ENCODE results near the gene P2RY11.

The P2RY11 gene

GRCh38 chr19:10111405-10111811, at the start of gene P2RY11:
TSS of gene P2RY11 (plus strand) at chr19:10111693. CDS start at chr19:10111722, 29 bp downstream.
- no peak for DNase-seq (ENCODE audit: low read depth)

DNA sequence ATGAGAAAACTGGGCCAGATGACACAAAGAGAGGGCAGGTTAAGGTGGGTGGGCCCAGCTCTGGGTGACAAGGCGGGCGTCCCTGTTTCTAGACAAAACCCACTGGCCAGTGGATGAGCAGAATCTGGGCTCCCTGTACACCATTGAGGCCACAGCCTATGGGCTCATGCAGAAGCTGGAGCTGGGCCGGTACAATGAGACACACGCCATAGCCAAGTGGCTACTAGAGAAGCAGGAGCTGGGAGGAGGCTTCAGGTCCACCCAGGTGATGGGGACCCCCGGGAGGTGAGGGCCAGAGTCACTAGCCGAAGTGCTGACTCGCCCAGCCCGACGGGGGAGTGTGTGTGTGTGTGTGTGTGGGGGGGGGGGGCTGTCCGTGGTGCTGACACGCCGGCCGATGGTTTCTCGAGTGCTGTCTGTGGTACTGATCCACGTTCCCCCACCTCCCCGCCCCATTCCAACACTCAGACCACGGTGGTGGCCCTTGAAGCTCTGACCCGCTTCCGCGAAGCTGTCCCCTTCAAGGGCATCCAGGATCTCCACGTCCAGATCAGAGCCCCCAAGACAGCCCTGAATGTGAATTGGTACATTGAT, 49.7 kb upstream of the P2RY11 start:
- no peak for DNase-seq (ENCODE audit: low read depth)

- DNase-seq (ENCODE audit: low read depth), result no peak
Measured at GRCh38 chr19:10068205-10068604, 43.3 kb upstream of the P2RY11 start.

GRCh38 chr19:10069046-10069445, 42.4 kb upstream of the P2RY11 start:
- no peak for DNase-seq (ENCODE audit: low read depth)

- DNase-seq (ENCODE audit: low read depth), result no peak
Measured at GRCh38 chr19:10070730-10071446, 40.6 kb upstream of the P2RY11 start.

DNA sequence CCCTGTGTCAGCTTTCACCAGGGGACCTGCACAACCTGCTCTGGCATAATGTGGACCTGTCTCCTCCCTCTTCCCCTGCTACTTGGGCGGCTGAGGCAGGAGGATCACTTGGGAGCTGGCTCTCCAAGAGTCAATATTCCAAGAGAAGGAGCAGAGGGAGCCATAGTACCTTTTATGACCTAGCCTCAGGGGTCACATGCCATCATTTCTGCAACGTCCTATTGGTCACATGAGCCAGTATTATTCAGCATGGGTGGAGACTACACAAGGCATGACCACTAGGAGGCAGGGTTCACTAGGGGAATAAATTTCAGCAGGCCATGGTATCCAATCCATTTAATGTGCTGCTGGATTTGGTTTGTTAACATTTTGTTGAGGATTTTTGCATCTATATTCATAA, 37.3 kb upstream of the P2RY11 start:
- no peak for DNase-seq (ENCODE audit: low read depth)

DNA sequence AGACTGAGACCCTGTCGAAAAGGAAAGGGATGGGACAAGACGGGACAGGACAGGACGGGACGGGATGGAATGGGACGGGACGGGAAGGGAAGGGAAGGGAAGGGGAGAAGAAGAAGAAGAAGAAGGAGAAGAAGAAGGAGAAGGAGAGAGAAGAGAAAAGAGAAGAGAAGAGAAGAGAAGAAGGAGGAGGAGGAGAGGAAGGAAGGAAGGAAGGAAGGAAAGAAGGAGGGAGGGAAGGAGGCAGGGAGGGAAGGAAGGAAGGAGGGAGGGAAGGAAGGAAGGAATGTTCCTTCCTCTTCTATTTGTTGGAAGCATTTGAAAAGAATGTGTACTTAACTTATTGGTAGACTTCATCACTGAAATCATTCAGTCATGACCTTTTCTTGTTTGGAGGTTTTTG, 35.0 kb upstream of the P2RY11 start:
- no peak for DNase-seq (ENCODE audit: low read depth)

DNA sequence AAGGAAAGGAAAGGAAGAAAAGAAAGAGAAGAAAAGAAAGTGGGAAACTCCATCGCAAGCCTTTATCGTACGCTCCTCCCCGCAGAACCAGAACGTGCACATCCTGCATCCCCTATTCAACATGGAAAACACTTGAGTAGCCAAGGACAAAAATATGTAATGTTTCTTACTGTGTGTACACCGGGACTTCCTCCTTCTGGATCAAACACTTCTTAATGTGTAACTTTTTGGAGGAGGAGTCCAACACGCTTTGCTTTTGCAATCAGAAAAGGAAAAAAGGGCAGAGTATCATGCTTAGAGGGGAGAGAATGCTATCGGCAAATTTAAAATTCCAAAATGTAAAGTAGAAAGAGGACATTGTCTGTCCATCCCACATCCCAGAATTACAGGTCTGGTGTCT, 33.2 kb upstream of the P2RY11 start:
- no peak for DNase-seq (ENCODE audit: low read depth)

DNA sequence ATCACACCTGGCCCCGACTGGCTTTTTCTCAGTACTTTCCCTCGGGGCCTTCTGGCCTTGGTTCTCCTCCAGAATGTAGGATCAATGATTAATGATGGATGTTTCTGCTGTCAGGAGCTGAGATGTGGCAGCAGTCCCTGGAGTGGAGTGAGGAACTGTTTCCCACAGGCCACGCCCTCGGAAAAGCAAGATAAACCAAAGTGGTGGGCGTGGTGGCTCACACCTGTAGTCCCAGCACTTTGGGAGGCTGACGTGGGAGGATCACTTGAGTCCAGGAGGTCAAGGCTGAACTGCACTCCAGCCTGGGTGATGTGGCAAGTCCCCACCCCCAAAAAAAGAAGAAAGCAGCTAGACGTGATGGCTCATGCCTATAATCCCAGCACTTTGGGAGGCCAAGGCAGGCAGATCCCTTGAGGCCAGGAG, 32.5 kb upstream of the P2RY11 start:
- no peak for DNase-seq (ENCODE audit: low read depth)

GRCh38 chr19:10083911-10084310, 27.6 kb upstream of the P2RY11 start:
- DNase-seq (ENCODE audit: low read depth), result no peak

GRCh38 chr19:10084803-10085202, 26.7 kb upstream of the P2RY11 start:
- DNase-seq (ENCODE audit: low read depth), result no peak

DNA sequence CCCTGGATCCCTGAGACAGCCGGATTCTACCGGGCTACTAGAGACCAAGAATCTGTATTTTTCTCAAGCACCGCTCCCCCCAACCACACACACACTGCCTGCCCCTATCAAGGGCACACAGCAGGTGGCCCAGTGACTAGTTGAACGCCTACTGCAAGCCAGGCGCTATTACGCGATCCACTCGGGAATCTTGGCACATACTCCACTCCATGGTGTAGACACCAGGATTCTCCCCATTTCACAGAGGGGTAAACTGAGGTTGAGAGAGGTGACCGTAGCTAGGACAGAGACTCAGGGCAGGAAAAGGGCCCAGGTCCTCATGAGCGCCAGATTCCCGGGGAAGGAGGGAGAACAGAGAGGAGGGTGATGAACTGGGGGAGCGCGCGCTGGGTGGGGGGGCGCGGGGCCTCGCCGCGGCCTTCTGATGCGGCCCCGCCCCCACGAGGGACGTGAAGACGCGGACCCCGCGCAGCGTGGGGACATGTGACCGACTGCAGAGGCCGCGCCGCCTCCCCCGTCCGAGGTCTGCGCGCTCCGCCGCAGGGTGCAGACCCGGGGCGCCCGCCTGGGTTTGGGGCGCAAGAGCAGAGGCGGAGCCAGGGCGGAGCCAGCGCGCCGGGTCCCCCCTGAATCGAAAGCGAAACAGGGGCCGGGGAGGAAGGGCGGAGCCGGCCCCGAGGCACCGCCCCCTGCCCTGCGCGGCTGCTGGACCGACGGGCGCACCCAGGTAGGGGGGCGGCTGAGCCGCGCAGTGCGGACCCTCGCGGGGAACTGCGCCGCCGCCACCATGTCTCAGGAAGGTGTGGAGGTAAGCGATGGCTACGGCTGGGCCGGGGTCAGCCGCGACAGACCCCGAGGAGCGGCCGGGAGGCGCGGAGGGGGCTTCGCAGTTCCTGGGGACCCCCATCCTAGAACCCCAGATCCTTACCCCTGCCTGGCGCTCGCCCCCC, 25.6 kb upstream of the P2RY11 start, which contains the start of gene SHFL:
Gene SHFL, plus strand, starts transcription at position 677 of the 950 bp plus-strand sequence. Its CDS starts 111 bp downstream, at position 788.
- no peak for DNase-seq (ENCODE audit: low read depth)

DNA sequence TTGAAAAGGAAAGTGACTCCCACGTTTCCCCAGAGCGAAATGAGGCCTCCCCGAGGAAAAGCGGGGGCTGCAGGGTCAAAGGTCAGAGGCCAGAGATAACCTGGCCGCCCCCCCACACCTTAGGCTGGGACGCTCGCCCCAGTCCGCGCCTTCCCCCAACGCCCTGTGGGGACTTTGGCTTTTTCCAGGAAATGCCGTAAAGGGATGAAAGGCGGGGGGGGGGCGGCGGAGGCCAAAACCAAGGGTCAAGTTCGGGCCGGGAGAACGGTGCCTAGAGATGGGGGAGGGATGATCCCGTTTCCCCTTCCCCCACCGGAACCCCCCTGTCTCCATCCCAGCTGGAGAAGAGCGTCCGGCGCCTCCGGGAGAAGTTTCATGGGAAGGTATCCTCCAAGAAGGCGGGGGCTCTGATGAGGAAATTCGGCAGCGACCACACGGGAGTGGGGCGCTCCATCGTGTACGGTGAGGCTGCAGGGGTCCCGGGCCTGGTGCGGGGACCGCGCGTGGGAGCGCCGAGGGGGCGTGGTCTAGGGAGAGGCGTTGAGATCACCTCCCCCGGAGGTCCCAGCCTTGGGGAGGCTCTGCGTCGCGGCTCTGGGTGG, 24.8 kb upstream of the P2RY11 start:
- no peak for DNase-seq (ENCODE audit: low read depth)

- no peak for DNase-seq (ENCODE audit: low read depth)
Measured at GRCh38 chr19:10087296-10088061, 24.0 kb upstream of the P2RY11 start.

GRCh38 chr19:10088949-10089554, 22.4 kb upstream of the P2RY11 start:
- DNase-seq (ENCODE audit: low read depth), result no peak

DNA sequence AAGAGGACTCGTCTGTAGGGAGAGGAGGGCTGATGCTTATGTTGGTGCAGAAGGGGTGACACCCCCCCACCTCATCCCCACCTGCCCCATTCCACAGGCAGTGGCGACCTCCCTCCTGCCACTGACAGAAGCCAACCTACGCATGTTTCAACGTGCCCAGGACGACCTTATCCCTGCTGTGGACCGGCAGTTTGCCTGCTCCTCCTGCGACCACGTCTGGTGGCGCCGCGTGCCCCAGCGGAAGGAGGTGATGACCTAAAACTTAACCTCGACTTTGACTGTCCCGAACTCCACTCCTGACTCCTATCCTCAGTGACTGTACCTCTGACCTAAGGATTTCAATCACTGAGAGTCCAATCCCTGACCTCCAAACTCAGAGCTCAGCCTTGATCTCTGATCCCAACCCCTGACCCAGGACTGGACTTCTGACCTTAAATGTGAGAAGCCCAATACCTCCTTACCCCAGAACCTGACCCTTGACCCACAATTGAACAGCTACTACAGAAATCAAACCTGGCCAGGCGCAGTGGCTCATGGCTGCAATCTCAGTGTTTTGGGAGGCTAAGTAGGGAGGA, 21.6 kb upstream of the P2RY11 start:
- DNase-seq (ENCODE audit: low read depth), result no peak

- no peak for DNase-seq (ENCODE audit: low read depth)
Measured at GRCh38 chr19:10091370-10091687, 20.2 kb upstream of the P2RY11 start.

DNA sequence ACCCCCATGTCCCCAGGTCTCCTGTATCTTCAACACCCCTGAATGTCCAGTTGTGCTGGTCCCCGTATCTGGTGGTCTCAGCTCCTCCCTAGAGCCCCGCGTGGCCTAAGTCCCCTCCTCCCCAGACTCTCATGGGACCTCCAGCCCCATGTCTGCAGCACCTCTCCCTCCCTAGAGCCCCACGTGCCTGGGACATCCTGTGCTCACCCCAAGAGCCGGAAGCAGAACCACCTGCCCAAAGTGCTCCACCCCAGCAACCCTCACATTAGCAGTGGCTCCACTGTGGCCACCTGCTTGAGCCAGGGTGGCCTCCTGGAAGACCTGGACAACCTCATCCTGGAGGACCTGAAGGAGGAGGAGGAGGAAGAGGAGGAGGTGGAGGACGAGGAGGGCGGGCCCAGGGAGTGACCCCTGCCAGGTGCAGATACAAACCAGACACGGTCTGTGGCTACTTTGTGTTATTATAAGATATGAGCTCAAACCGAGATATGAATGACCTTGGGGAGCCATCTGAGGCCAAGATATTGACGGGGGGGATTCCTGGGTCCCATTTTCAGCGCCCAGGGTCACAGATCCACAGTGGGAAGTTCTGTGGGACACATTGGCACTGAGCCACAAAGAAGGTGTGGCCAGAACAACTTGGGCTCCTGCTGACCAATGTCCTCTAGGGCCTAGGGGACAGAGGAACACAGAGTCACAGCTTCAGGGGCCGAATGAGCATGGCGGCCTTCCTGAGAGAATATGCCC, 19.4 kb upstream of the P2RY11 start:
- DNase-seq (ENCODE audit: low read depth), result no peak

- DNase-seq (ENCODE audit: low read depth), result no peak
Measured at GRCh38 chr19:10092648-10093294, 18.7 kb upstream of the P2RY11 start.

All from non-pigmented ciliary epithelial cell (primary cell).